H4 (cell line): ENCODE measurements around the gene CHST3. TPM values are rescaled to one million over a fixed set of nuclear protein-coding genes. Genes with fewer than 3 reads are reported as not detected.
A peak's percentile ranks its signal among the peaks of the same experiment; 100 is the strongest.
"Not testable (repeated sequence)": the region's sequence is repeated elsewhere in the genome, so short reads cannot be mapped to it uniquely, and the experiment has no call there.

ENCODE experiments used
- DNase-seq: peaks from one replicate; pipeline ENCODE4 v3.0.0-alpha.2; 2015; ENCODE audit warnings: low spot score
- total RNA-seq: library from RNA; depleted of rRNA; stranded (reverse); fragments of >200 nt; shearing (Covaris generic); gene quantifications from 2 replicates; pipeline ENCODE4 v1.2.3, GENCODE V29; 2014

The CHST3 gene
- total RNA-seq, 1 experiment from 2014 or later = 4.0 TPM

- no peak for DNase-seq
Observed at GRCh38 chr10:72030762-72031543, 66.8 kb downstream of the CHST3 start.

- no peak for DNase-seq
Observed at GRCh38 chr10:72031706-72032105, 67.5 kb downstream of the CHST3 start.

- not testable (repeated sequence) for DNase-seq
Observed at GRCh38 chr10:72032409-72033162, 68.4 kb downstream of the CHST3 start.

GRCh38 chr10:72034040-72034499, 69.9 kb downstream of the CHST3 start:
- no peak for DNase-seq

- no peak for DNase-seq
Observed at GRCh38 chr10:72034761-72035160, 70.6 kb downstream of the CHST3 start.

GRCh38 chr10:72035252-72035887, 71.2 kb downstream of the CHST3 start:
- DNase-seq = no peak

GRCh38 chr10:72037266-72037665, 73.1 kb downstream of the CHST3 start:
- DNase-seq = no peak

- DNase-seq = no peak
Observed at GRCh38 chr10:72037811-72038210, 73.6 kb downstream of the CHST3 start.

- DNase-seq = no peak
Observed at GRCh38 chr10:72038458-72039001, 74.3 kb downstream of the CHST3 start.

- no peak for DNase-seq
Observed at GRCh38 chr10:72039377-72039776, 75.2 kb downstream of the CHST3 start.

GRCh38 chr10:72041491-72041890, 77.3 kb downstream of the CHST3 start:
- no peak for DNase-seq

GRCh38 chr10:72043016-72043834, 79.0 kb downstream of the CHST3 start:
- no peak for DNase-seq

GRCh38 chr10:72044417-72045041, 80.3 kb downstream of the CHST3 start:
- no peak for DNase-seq

GRCh38 chr10:72045586-72045985, 81.4 kb downstream of the CHST3 start:
- DNase-seq = no peak

GRCh38 chr10:72048450-72049124, 84.4 kb downstream of the CHST3 start:
- peak; percentile 87 for DNase-seq

- DNase-seq = no peak
Observed at GRCh38 chr10:72049472-72049871, 85.3 kb downstream of the CHST3 start.

- DNase-seq = no peak
Observed at GRCh38 chr10:72049969-72050781, 86.0 kb downstream of the CHST3 start.

GRCh38 chr10:72050873-72051272, 86.7 kb downstream of the CHST3 start:
- DNase-seq = no peak

- DNase-seq = no peak
Observed at GRCh38 chr10:72053690-72054089, 89.5 kb downstream of the CHST3 start.
